ENCODE measurements around the gene A4GNT. TPM values are rescaled to one million over a fixed set of nuclear protein-coding genes. Genes with fewer than 3 reads are reported as not detected.

A4GNT gene
- total RNA-seq, 4 donors from 2014 or later: not detected

DNA sequence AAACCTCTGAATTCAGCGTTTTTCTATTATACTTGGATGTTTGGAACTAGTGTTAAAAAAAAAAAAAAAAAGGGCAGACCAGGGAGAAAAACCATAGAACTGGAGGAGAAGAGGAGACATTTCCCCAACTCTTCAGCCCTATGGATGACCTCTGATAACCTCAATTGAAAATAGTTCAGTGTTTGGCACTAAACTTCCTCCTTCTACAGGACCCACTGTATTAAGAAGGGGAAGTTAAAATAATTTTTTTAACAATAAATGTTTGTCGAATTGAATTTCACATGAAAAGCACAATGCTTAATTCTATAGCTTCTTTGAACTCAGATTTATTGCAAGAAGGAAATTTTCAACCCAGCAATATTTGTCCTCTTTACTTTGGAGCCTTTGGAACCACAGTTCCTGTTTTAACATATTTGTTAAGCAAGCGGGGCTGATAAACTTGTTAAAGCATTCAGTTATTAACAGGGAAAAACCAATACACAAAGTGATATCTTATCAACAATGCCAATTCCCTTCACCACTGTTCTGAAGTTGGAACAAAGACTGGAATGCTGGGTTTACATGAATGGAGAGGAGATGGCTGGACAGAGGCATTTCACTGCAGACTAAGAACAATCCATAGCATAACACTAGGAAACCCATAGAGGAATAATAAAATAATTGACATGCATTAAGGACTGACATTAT is 3.1 kb upstream of the A4GNT start:
- no peak for TF ChIP-seq CTCF (IDR thresholded peaks at IDR 0.05; ENCODE audit: low read depth)

DNA sequence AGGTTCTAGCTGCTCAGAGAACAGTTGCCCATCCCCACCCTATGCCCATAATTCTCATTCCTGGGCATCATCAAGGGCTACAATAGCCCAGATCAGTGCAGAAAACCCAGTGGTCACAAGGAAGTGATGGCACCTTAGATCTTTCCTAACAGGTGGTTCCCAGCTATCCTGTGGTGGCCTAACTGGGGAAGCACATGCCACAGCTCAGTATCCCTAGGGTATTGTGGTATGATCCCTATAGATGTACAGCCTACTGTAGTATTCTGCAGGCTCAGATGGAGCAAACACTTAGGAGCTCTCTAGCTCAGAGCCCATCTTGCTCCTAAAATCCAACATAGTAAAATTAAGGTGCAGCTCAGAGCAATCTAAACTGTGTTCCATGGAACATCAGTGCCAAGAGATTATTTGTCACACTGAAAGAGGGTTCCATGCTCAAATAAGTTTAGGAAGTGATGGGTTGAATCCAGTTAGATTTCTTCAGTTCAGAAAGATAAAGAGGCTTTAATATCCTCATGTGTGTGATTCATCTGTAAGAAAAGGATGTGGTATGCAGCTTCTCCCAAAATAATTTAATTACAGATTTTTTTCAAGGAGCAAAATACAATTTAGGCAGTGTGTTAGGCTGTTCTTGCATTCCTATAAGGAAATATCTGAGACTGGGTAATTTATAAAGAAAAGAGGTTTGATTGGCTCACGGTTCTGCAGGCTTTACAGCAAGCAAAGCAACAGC is 4.4 kb downstream of the A4GNT start:
- no peak for TF ChIP-seq CTCF (IDR thresholded peaks at IDR 0.05; ENCODE audit: low read depth)

DNA sequence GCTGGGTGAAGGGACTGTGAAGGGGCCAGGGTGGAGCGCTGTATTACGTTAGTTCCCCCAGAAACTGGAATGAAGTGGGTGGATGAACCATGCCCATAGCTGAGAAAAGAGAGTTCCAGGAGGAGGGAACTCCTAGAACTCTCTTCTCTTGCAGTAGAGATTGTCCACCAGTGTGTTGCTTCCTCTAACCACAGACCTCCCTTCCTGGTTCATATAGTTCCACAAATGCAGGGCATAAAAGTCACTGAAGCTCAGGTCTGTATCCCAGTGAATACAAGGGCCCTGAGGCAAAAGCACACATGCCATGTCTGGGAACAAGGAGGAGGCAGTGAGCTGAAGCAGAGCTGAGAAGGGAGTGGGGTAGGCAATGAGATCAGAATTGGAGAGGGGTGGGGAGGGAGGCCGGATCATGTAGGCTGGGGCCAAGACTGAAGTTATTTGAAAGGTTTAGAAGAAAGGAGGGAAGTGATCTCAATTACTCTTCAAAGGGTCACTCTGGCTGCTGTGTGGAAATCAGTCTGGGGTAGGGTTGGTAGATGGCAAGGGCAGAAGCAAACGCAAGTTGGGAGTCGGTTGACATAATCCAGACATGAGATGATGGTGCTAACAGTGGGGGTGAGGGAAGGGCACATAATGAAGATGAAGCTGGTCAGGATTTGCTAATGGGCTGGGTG is 6.5 kb downstream of the A4GNT start:
- no peak for TF ChIP-seq CTCF (IDR thresholded peaks at IDR 0.05; ENCODE audit: low read depth)

DNA sequence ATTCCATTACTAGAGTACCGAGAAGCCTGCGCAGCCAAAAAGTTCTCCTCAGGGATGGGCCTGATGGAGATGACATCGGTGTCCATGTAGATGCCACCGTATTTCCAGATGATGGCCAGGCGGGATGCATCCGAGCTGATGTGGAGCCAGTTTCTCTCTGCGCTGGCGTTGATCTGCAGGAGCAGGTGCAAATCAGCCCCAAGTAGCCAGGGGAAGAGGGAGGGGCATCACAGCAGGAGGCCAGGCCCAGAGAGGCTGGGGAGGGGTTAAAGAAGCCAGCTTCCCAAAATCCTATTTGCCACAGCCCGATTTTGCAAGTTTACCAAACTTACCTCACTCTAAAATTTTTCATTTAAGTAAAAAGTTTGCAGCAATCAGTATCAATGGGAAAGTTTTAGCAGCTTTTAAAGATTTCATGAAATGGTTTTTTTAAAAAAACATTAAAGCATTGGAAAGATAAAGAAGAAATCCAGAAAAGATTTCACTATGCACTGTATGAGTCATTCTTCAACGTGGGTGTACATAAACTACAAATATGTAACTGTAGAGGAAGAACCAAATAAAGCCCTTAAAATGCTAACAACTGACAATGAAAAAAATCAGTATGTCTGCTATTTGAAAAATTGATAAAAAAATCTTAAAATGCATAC is 7.4 kb downstream of the A4GNT start:
- TF ChIP-seq CTCF (IDR thresholded peaks at IDR 0.05; ENCODE audit: low read depth): no peak

DNA sequence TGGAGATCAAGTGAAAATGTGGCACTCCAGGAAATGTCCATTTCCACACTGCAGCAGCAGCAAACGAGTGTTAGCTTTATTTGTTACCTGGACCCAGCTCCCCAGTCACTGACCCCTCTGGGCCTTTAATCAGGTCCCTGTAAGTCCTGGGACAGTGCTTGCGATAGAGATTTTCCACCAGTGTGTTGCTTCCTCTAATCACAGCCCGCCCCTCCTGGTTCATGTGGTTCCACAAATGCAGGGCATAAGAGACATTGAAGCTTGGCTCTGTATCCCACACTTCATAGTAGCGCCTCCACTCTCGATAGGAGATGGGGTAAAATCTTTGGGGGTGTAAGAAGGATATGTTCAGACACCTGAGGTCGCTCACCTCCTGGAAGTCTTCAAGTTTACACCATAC is 8.0 kb downstream of the A4GNT start:
- no peak for TF ChIP-seq CTCF (IDR thresholded peaks at IDR 0.05; ENCODE audit: low read depth)

DNA sequence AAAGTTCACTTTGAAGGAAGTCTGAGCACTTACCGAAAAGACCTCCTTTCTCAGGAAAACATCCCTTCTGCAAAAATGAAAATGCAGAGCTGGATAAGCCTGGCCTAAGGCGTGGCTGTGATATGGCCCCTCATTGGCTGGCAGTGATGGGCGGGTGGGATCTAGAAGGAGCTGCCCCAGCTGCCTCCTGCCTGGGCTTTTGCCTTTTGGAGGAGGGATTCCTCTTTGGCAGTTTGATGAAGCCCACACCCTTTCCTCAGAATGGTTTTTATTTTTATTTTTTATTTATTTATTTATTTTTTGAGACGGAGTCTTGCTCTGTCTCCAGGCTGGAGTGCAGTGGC is 12.8 kb downstream of the A4GNT start:
- no peak for TF ChIP-seq CTCF (IDR thresholded peaks at IDR 0.05; ENCODE audit: low read depth)
